ENCODE results near the gene MRPS9.

- TF ChIP-seq CTCF (IDR thresholded peaks at IDR 0.05) (no peak), POLR2A (IDR thresholded peaks at IDR 0.05) (no peak)
Observed at GRCh38 chr2:105144152-105144940, 106.5 kb downstream of the MRPS9 start.
